RPMI7951 (cell line): ENCODE data around the gene LRIT1. TPM values are rescaled to one million over a fixed set of nuclear protein-coding genes. Genes with fewer than 3 reads are reported as not detected.
"Not testable (repeated sequence)": the region's sequence is repeated elsewhere in the genome, so short reads cannot be mapped to it uniquely, and the experiment has no call there.

ENCODE experiments used
- DNase-seq: peaks from one replicate; pipeline ENCODE4 v3.0.0-alpha.2; 2012; ENCODE audit warnings: low read depth
- total RNA-seq: library from RNA; depleted of rRNA; stranded (reverse); fragments of >200 nt; shearing (Covaris generic); gene quantifications from 2 replicates; pipeline ENCODE4 v1.2.3, GENCODE V29; 2014; rRNA removed

Gene LRIT1
- total RNA-seq: not detected in 2 replicates

GRCh38 chr10:84241185-84241790 is at the start of gene LRIT1:
Gene LRIT1, minus strand, starts transcription at chr10:84241546. Its CDS starts 107 bp downstream, at chr10:84241439.
- no peak for DNase-seq

GRCh38 chr10:84290235-84290634 is 48.9 kb upstream of the LRIT1 start:
- DNase-seq: no peak

- no peak for DNase-seq
These were observed 48.3 kb upstream of the LRIT1 start for GRCh38 chr10:84289521-84290200.

- no peak for DNase-seq
These were observed 46.8 kb upstream of the LRIT1 start for GRCh38 chr10:84288151-84288550.

- no peak for DNase-seq
These were observed 45.3 kb upstream of the LRIT1 start for GRCh38 chr10:84286695-84287094.

- DNase-seq: not testable (repeated sequence)
These were observed 38.6 kb upstream of the LRIT1 start for GRCh38 chr10:84279876-84280475.

- no peak for DNase-seq
These were observed 29.4 kb upstream of the LRIT1 start for GRCh38 chr10:84270708-84271107.

- DNase-seq: peak; percentile 49
These were observed 28.4 kb upstream of the LRIT1 start for GRCh38 chr10:84269773-84270172.

- DNase-seq: no peak
These were observed 27.8 kb upstream of the LRIT1 start for GRCh38 chr10:84269162-84269561.

GRCh38 chr10:84267503-84268126 is 26.3 kb upstream of the LRIT1 start:
- DNase-seq: peak; percentile 37

GRCh38 chr10:84265418-84265817 is 24.1 kb upstream of the LRIT1 start:
- peak; percentile 3 for DNase-seq

GRCh38 chr10:84264611-84265141 is 23.3 kb upstream of the LRIT1 start:
- peak; percentile 42 for DNase-seq

GRCh38 chr10:84263716-84264115 is 22.4 kb upstream of the LRIT1 start:
- no peak for DNase-seq

GRCh38 chr10:84262190-84262956 is 21.0 kb upstream of the LRIT1 start:
- no peak for DNase-seq

GRCh38 chr10:84261236-84261915 is 20.0 kb upstream of the LRIT1 start:
- DNase-seq: no peak

GRCh38 chr10:84258034-84258695 is 16.8 kb upstream of the LRIT1 start:
- DNase-seq: peak; percentile 1

GRCh38 chr10:84257343-84258020 is 16.1 kb upstream of the LRIT1 start:
- DNase-seq: no peak

- DNase-seq: peak; percentile 35
These were observed 15.4 kb upstream of the LRIT1 start for GRCh38 chr10:84256510-84257342.
